Kasumi-1 (cell line): ENCODE measurements around the gene TNRC18.
"Not testable (repeated sequence)": the region's sequence is repeated elsewhere in the genome, so short reads cannot be mapped to it uniquely, and the experiment has no call there.

ENCODE experiments used
- DNase-seq, 2 experiments: peaks; one replicate each; lab custom pipeline; 2025; lab: John Stamatoyannopoulos, UW

TNRC18 gene

GRCh38 chr7:5349437-5350173 is 74.0 kb downstream of the TNRC18 start:
- DNase-seq = no peak

DNA sequence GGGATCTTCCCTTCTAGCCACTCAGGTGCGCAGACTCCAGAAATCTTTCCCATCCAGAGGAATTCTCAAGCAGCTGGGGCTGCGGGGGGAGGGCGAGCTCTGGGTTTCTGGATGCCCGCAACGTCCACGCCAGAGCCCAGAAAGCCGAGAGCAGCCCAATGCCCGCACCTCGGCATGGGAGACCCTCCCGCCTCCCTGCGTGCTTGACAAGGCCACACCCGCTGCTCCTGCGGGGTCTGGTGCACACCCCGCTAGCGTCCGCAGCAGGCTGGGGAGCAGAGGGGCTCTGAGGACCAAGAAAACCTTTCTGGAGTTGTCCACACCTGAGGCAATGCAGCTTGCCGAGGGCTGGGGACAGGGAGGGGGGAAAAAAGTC is 74.6 kb downstream of the TNRC18 start:
- DNase-seq = no peak

DNA sequence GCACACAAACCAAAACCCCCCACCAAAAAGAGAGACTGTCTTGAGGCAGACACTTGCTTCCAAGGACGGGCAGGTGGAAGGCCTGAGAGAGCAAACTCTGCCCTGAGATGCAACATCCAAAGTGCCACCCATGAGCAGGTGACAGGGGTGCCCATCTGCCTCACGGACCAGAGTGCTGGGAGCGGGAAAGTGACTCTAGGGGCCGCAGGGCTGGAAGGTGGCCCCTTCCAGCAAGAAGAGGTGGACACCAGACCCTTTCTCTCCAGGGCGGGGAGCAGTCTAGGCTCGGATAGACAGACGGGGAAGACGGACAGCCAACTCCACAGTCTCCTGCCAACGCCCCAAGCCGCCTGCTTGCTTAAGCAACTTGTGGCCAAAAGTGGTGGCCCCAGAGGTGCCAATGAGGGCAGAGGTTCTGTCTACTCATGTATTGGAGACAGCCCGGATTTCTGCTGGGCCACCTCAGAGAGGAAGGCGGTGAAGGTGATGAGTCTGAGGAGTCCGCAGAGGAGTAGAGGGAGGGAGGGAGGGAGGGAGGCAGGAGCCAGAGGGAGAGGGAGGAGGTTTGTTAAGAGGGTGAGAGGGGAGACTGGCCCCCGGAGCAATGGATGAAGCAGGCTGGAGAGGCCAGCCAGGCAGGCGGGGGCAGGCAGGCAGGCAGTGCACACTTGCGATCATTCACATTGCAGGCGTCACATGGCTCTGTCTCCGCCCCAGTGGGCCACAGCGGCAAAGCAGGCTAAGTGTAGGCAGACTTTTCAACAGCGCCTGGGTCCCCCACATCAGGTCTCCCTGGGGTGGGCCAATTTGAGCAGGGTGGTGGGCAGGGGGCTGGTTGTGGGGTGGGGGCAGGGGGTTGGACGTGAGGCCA is 75.3 kb downstream of the TNRC18 start:
- no peak for DNase-seq

GRCh38 chr7:5345671-5346070 is 78.0 kb downstream of the TNRC18 start:
- no peak for DNase-seq

GRCh38 chr7:5345171-5345570 is 78.5 kb downstream of the TNRC18 start:
- DNase-seq = no peak

DNA sequence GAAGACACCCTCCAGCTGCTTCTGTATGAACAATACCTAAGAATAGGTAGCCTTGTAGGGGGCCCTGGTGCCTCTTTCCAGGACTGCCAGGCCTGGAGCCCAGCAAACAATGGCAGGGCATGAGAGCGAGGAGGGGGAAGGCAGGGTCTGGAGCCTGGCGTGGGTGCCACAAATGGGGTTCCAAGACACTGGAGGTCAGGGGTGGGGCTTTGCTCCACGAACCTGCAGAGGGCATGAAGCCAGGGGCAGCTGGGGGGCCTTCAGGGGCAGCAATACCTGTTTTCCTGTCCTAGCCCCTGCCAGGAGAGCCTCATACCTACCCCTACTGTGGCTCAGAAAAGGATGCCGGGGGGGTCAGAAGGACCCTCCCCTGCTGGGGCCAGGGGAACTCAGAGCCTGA is 79.3 kb downstream of the TNRC18 start:
- no peak for DNase-seq

DNA sequence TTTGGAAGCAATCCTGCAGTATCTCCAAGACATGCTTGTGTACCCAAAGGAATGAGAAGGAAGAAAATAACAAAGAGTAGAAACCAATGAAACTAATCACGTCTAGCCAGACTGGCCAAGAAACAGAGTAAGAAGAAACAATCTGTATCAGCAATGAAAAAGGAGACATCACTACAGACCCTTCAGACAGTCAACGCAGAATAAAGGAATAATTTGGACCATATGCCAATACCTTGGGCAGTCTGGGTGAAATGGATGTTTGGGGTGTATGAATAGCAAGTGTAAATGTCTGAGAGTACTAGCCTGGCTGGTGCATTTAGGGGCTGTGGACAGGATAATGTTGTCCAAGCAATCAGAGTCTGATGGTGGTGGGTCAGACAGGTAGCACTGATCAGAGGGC is 79.8 kb downstream of the TNRC18 start:
- no peak for DNase-seq

DNA sequence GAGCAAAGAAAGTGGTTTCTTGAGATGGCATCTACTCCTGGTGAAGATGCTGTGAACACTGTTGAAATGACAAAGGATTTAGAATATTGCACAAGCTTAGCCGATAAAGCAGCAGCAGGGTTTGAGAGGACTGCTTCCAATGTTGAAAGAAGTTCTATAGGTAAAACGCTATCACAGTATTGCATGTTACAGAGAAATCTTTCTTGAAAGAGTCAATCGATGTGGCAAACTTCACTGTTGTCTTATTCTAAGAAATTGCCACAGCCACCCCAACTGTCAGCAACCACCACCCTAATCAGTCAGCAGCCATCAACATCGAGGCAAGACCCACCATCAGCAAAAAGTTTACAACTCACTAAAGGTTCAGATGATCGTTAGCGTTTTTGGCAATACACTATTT is 81.0 kb downstream of the TNRC18 start:
- no peak for DNase-seq

DNA sequence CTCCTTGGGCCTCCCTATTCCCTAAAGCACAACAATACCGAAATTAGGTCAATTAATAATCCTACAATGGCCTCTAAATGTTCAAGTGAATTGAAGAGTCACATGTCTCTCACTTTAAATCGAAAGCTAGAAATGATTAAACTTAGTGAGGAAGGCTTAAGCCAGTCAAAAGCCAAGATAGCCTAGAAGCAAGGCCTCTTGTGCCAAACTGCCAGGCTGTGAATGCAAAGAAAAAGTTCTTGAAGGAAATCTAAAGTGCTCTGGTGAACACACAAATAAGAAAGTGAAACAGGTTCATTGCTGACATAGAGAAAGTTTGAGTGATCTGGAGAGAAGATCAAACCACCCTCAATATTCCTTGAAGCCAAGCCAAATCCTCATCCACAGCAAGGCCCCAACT is 83.7 kb downstream of the TNRC18 start:
- no peak for DNase-seq

- DNase-seq = no peak
Observed at GRCh38 chr7:5337047-5337446, 86.6 kb downstream of the TNRC18 start.

DNA sequence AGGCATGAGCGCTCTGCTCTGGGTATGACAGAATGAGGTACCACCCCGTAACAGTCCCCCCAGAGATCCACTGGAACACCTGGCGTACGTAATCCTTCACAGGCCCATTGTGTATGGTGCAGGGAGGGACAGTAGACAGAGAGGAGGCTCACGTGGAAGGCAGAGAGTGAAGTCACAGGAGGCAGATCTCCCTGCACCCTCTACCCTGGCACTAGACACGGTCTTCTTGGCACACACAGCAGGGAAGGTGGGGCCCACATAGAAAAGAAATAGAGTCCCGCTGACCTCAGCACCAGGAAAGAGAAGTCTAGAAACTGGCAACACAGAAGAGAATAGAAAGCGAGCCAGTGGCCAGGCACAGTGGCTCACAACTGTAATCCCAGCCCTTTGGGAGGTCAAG is 89.0 kb downstream of the TNRC18 start:
- DNase-seq = no peak

DNA sequence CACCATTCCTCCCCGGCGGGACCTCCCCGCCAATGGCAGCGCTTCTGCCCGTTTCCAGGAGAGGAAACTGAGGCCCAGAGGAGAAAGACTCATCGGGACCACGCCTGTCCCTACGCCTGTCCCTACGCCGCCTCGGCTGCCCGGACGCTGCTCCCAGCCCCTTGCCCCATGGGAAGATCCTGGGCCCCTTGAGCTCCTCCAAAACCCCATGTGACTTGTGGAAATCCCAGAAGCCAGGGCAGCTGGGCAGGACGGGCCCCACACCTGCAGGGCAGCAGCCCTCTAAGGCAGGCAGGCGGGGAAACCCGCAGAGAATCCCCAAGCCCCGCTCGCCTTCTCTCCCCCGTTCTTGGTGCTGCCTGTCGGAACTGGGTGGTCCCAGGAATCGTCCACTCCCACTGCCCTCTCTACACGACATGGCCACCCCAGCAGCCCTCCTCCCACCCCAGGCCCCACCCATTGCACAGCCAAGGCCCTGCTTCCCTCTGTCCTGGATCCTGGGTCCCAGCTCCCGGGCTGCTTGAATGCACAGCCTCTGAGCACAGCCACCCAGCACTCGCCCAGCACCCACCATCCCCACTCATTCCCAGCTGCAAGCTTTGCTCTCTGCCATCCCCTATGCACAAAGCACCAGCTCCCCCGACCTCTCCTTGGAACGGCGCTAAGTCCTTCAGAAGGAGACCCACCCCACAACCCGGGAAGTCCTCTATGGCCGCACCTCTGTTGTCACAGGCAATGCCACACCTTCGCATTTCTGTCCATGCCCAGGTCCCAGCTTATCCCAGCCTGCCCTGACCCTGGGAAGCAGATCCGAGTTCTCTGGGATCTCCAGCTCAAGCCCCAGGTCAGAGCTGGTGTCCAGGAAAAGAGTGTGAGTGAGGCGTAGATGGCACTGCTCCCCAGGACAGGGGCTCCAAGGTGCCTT is 90.3 kb downstream of the TNRC18 start:
- DNase-seq = no peak

GRCh38 chr7:5332579-5332978 is 91.1 kb downstream of the TNRC18 start:
- DNase-seq = no peak

GRCh38 chr7:5330288-5330687 is 93.3 kb downstream of the TNRC18 start:
- DNase-seq = no peak

DNA sequence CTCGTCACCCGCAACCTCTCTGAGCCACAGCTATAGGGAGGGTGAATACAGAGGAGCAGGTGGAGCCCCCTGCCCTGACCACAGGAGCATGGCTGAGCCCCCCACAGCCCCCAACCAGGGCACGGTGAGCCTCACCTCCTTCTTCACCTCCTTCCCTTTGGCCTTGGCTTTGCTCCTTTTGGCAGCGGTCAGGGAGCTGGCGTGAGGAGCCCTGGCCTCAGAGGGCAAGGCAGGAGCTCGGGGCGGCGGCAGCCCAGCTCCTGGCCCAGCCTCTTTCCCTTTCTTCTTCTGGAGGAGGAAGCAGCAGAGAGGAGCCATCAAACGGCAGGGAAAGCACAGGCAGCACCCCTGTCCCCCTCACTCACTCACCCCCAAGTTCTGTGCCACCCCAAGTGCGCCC is 98.7 kb downstream of the TNRC18 start:
- DNase-seq = no peak

GRCh38 chr7:5323800-5324781 is 99.5 kb downstream of the TNRC18 start:
- not testable (repeated sequence) for DNase-seq

- DNase-seq = no peak
Observed at GRCh38 chr7:5322621-5323410, 100.8 kb downstream of the TNRC18 start.

- DNase-seq = no peak
Observed at GRCh38 chr7:5320802-5321396, 102.7 kb downstream of the TNRC18 start.

DNA sequence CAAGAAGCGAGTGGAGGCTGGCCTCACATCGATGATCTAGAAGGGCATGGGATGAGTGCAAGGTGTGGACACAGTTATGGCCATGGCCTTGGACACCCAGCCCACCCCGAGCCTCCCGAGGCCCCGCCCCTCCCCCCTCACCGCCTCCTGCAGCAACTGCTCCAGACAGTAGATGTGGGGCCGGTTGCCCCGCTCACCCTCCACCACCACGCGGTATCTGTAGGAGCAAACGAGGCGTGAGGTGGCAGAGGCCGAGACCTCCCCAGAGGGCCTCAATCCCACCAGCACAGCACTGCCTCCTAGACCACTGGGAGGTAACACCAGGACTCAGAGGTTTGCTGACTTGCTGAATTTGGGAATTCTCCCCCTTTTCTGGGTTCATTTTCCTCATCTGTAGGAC is 103.2 kb downstream of the TNRC18 start:
- no peak for DNase-seq

GRCh38 chr7:5318613-5319012 is 105.0 kb downstream of the TNRC18 start:
- DNase-seq = not testable (repeated sequence)
